SH-SY5Y (cell line): ENCODE measurements around the gene OTX1.

Experiments used
- GATA2 ChIP-seq: IDR thresholded peaks from 2 replicates; pipeline ENCODE4 v1.6.1; 2011; ENCODE audit warnings: mild to moderate bottlenecking, low read depth, low read length
- GATA3 ChIP-seq: IDR thresholded peaks from 2 replicates; pipeline ENCODE4 v1.6.1; 2011; ENCODE audit warnings: low read depth, mild to moderate bottlenecking, low read length, moderate library complexity

DNA sequence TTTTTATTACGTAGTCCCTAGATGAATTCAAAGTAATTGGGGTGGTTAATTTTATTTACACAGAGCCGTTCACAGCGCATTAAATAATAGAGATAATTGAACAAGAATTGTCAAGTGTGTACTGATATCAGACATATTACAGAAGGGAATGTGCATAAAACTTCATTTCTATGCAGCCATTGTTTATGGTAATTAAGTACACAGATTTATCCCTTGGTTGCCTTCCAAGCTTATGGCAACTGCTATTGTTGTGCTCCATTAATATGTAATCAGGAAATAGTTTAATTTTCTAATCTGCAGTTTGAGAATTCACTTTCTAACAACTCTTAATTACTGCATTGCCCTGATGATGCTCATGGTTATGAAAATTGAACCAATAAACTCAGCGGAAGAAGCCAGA lies 47.3 kb upstream of the OTX1 start:
- TF ChIP-seq GATA2 (no peak), GATA3 (no peak)
